SK-N-SH (cell line): Measurements from ENCODE around the gene BNIP1. TPM values are rescaled to one million over a fixed set of nuclear protein-coding genes. Genes with fewer than 3 reads are reported as not detected.

Source experiments
- CTCF ChIA-PET: fragments of 300-600, 350-600 bp; formaldehyde crosslinking; extraction: SDS; loops from one replicate; lab custom pipeline; 2021; lab: Yijun Ruan, JAX
- POLR2A ChIA-PET: fragments of 350-600 bp; sonication (Branson Sonifier 250); formaldehyde crosslinking; extraction: SDS; loops from one replicate; lab custom pipeline; 2020; ENCODE audit warnings: antibody characterized with exemption, inconsistent platforms; lab: Yijun Ruan, JAX
- DNase-seq: peaks from one replicate; pipeline ENCODE4 v3.0.0; 2012
- H2AFZ ChIP-seq: fragments of 200-600 bp; sonication (generic); 2 replicates; pipeline ENCODE4 v1.8.1; 2016; ENCODE audit warnings: antibody characterized with exemption, mild to moderate bottlenecking, low read depth
- H3F3A ChIP-seq: fragments of 200-600 bp; sonication (generic); replicated peaks from 2 replicates; pipeline ENCODE3; 2016; ENCODE audit warnings: antibody characterized with exemption, mild to moderate bottlenecking; ENCODE audit not compliant: insufficient read depth
- H3K27ac ChIP-seq, 2 experiments: fragments of 200-500 bp in 1 of 2; fragments of 200-600 bp in 1 of 2; sonication (Bioruptor generic) in 1 of 2; sonication (generic), shearing (Covaris generic) in 1 of 2; 2 replicates each; pipeline versions ENCODE4 v1.5.1 to v1.6.1; 2014 to 2016; ENCODE audit warnings: low read depth in 2 of 2, inconsistent platforms in 1 of 2, low read length in 1 of 2, mild to moderate bottlenecking in 1 of 2, mixed read lengths in 1 of 2
- H3K27me3 ChIP-seq: fragments of 200-600 bp; sonication (generic), shearing (Covaris generic); 2 replicates; pipeline ENCODE4 v1.6.1; 2016; ENCODE audit warnings: mixed run types; ENCODE audit not compliant: insufficient read depth
- H3K36me3 ChIP-seq, 2 experiments: fragments of 200-500 bp in 1 of 2; fragments of 200-600 bp in 1 of 2; sonication (Bioruptor generic) in 1 of 2; sonication (generic) in 1 of 2; replicated peaks in 1 of 2; 2 replicates each; pipeline versions ENCODE3 to v1.5.1; 2014 to 2016; ENCODE audit warnings: low read length in 1 of 2, mild to moderate bottlenecking in 1 of 2; ENCODE audit not compliant: insufficient read depth in 2 of 2, control insufficient read depth in 1 of 2
- H3K4me1 ChIP-seq, 2 experiments: fragments of 200-500 bp in 1 of 2; fragments of 200-600 bp in 1 of 2; sonication (Bioruptor generic) in 1 of 2; sonication (generic), shearing (Covaris generic) in 1 of 2; 2 replicates each; pipeline versions ENCODE4 v1.5.1 to v1.6.1; 2014 to 2016; ENCODE audit warnings: low read depth in 1 of 2, low read length in 1 of 2, mixed run types in 1 of 2; ENCODE audit not compliant: insufficient read depth in 2 of 2, control insufficient read depth in 1 of 2
- H3K4me2 ChIP-seq: fragments of 200-600 bp; sonication (generic), shearing (Covaris generic); 2 replicates; pipeline ENCODE4 v1.6.1; 2017; ENCODE audit warnings: mixed run types
- H3K4me3 ChIP-seq, 2 experiments: fragments of 200-500 bp in 1 of 2; fragments of 200-600 bp in 1 of 2; sonication (Bioruptor generic) in 1 of 2; sonication (generic), shearing (Covaris generic) in 1 of 2; 2 replicates each; pipeline versions ENCODE4 v1.5.1 to v1.8.1; 2014 to 2016; ENCODE audit warnings: low read depth in 2 of 2, inconsistent platforms in 1 of 2, low read length in 1 of 2, mild to moderate bottlenecking in 1 of 2, mixed read lengths in 1 of 2, moderate library complexity in 1 of 2
- H3K79me2 ChIP-seq: fragments of 200-600 bp; sonication (generic); 2 replicates; pipeline ENCODE4 v1.8.1; 2017; ENCODE audit warnings: mild to moderate bottlenecking; ENCODE audit not compliant: insufficient read depth
- H3K9ac ChIP-seq: fragments of 200-600 bp; sonication (generic); 2 replicates; pipeline ENCODE4 v1.6.1; 2017; ENCODE audit warnings: mixed run types
- H3K9me2 ChIP-seq: fragments of 200-600 bp; sonication (generic); 2 replicates; pipeline ENCODE4 v1.6.1; 2017; ENCODE audit warnings: mixed run types
- H3K9me3 ChIP-seq: fragments of 200-600 bp; sonication (generic); 2 replicates; pipeline ENCODE4 v1.6.1; 2017; ENCODE audit warnings: mixed run types, mild to moderate bottlenecking, moderate library complexity
- H4K20me1 ChIP-seq: fragments of 200-600 bp; sonication (generic); 2 replicates; pipeline ENCODE4 v1.6.1; 2017; ENCODE audit warnings: mild to moderate bottlenecking, mixed run types; ENCODE audit not compliant: insufficient read depth
- FOSL2 ChIP-seq: IDR thresholded peaks from 2 replicates; pipeline ENCODE4 v1.4.0; 2012; ENCODE audit warnings: low read depth, mild to moderate bottlenecking, moderate library complexity, borderline replicate concordance
- FOXJ3 ChIP-seq: sonication (generic); formaldehyde crosslinking; IDR thresholded peaks from 2 replicates; pipeline ENCODE4 v1.5.1; 2020; ENCODE audit warnings: mild to moderate bottlenecking, missing genetic modification reagents
- FOXM1 ChIP-seq: IDR thresholded peaks from 2 replicates; pipeline ENCODE4 v1.4.0; 2012; ENCODE audit warnings: low read depth, mild to moderate bottlenecking
- GATA2 ChIP-seq: sonication (generic); formaldehyde crosslinking; IDR thresholded peaks from 2 replicates; pipeline ENCODE4 v1.5.0; 2020; ENCODE audit warnings: mild to moderate bottlenecking, missing genetic modification reagents
- IRF3 ChIP-seq: fragments of 150-350 bp; IDR thresholded peaks from 2 replicates; pipeline ENCODE4 v1.6.1; 2016; ENCODE audit warnings: mild to moderate bottlenecking, low read depth, low read length
- JUND ChIP-seq: IDR thresholded peaks from 2 replicates; pipeline ENCODE4 v1.4.0; 2012
- MEF2A ChIP-seq: IDR thresholded peaks from 2 replicates; pipeline ENCODE4 v1.4.0; 2012; ENCODE audit warnings: low read depth, borderline replicate concordance
- NRF1 ChIP-seq: IDR thresholded peaks from 2 replicates; pipeline ENCODE4 v1.6.1; 2012; ENCODE audit warnings: low read depth, mild to moderate bottlenecking, low read length
- RAD21 ChIP-seq: IDR thresholded peaks from 2 replicates; pipeline ENCODE4 v1.6.1; 2012; ENCODE audit warnings: mild to moderate bottlenecking, low read length
- RCOR1 ChIP-seq: fragments of 150-350 bp; IDR thresholded peaks from 2 replicates; pipeline ENCODE4 v1.6.1; 2017; ENCODE audit warnings: antibody characterized with exemption, low read length
- REST ChIP-seq: IDR thresholded peaks from 2 replicates; pipeline ENCODE4 v1.6.1; 2012; ENCODE audit warnings: mild to moderate bottlenecking, low read depth, low read length, moderate library complexity
- SMC3 ChIP-seq: IDR thresholded peaks from 2 replicates; pipeline ENCODE4 v1.6.1; 2012; ENCODE audit warnings: low read depth, low read length, improper control_type of control experiment
- USF1 ChIP-seq: IDR thresholded peaks from 2 replicates; pipeline ENCODE4 v1.4.0; 2012; ENCODE audit warnings: low read depth, borderline replicate concordance
- USF2 ChIP-seq: fragments of 150-350 bp; IDR thresholded peaks from 2 replicates; pipeline ENCODE4 v1.6.1; 2017; ENCODE audit warnings: antibody characterized with exemption, low read length, low read depth, borderline replicate concordance
- ZBTB33 ChIP-seq: IDR thresholded peaks from 2 replicates; pipeline ENCODE4 v1.4.0; 2012; ENCODE audit warnings: low read depth, borderline replicate concordance
- WGBS: methylation state at CpG from one replicate; pipeline ENCODE4 v1.1.6; 2017; ENCODE audit warnings: low lambda C conversion rate; 5-methylcytosine and 5-hydroxymethylcytosine counted together
- polyA plus RNA-seq, 3 experiments: library from polyadenylated mRNA; depleted of rRNA; stranded (reverse); fragments of >200 nt; gene quantifications; 2 replicates each; pipeline ENCODE4 v1.2.3, GENCODE V29; 2012

The BNIP1 gene
- polyA plus RNA-seq, 1 of the 3 experiments (the other 2 are of a cell fraction), result 16.7 TPM

- TF ChIP-seq FOXJ3 (CRISPR knock-in tag) (no peak), JUND (no peak), RAD21 (no peak), REST (no peak), SMC3 (no peak), RCOR1 (no peak), FOSL2 (no peak)
These were observed 764 bp upstream of the BNIP1 start (continued) for GRCh38 chr5:173143567-173143966.

GRCh38 chr5:173148354-173148753, 4.0 kb downstream of the BNIP1 start:
- no peaks in the 10 kb centered on the region for H3K27me3 ChIP-seq
- no peak overlapping the region for H3K9ac ChIP-seq
- H3K27ac ChIP-seq, result no peak overlapping the region
- 89% methylated on average over 2 of the region's 2 CpGs for WGBS
- no peaks in the 10 kb centered on the region for H3K9me3 ChIP-seq
- DNase-seq, result no peak
- no peak overlapping the region for H3K4me2 ChIP-seq
- H3K79me2 ChIP-seq, result 0 out of 2 replicates have a peak, but pooled peaks cover 13% of the 10 kb centered on the region
- H3K4me1 ChIP-seq, result peaks cover 0 to 4% of the 10 kb centered on the region in 2 experiments; a peak in 1 of 4 replicates
- H2AFZ ChIP-seq, result no peak overlapping the region
- no peaks in the 10 kb centered on the region for H3F3A ChIP-seq
- TF ChIP-seq NRF1 (no peak), USF2 (no peak), ZBTB33 (no peak), MEF2A (no peak), IRF3 (no peak), USF1 (no peak), FOXM1 (no peak), FOXJ3 (CRISPR knock-in tag) (no peak), GATA2 (CRISPR knock-in tag) (no peak)
- TF ChIP-seq, all 33 proteins: peak for 0
- no peaks in the 10 kb centered on the region for H3K9me2 ChIP-seq
- H4K20me1 ChIP-seq, result no peaks in the 10 kb centered on the region
- H3K36me3 ChIP-seq, result peaks cover 10 to 34% of the 10 kb centered on the region in 2 experiments
- ChIA-PET POLR2A (no interaction called here), CTCF (no interaction called here)
- H3K4me3 ChIP-seq, result no peak overlapping the region
